IMR-90 (cell line): Measurements from ENCODE around the gene OR2A12.

Experiments
- CEBPB ChIP-seq: IDR thresholded peaks from 2 replicates; pipeline ENCODE4 v1.6.1; 2012; ENCODE audit warnings: low read depth, low read length, improper control_type of control experiment
- CTCF ChIP-seq: conservative IDR thresholded peaks from 2 replicates; pipeline ENCODE4 v1.5.1; 2012; ENCODE audit warnings: mild to moderate bottlenecking, low read depth, low read length, improper control_type of control experiment
- MXI1 ChIP-seq: IDR thresholded peaks from 2 replicates; pipeline ENCODE4 v1.6.1; 2012; ENCODE audit warnings: low read depth, mild to moderate bottlenecking, low read length, moderate library complexity, borderline replicate concordance
- NFE2L2 ChIP-seq: fragments of 150-350 bp; IDR thresholded peaks from 2 replicates; pipeline ENCODE4 v1.6.1; 2016; ENCODE audit warnings: low read depth, mild to moderate bottlenecking, low read length
- POLR2A ChIP-seq: IDR thresholded peaks from 2 replicates; pipeline ENCODE4 v1.6.1; 2012; ENCODE audit warnings: mild to moderate bottlenecking, low read depth, low read length
- RCOR1 ChIP-seq: IDR thresholded peaks from 2 replicates; pipeline ENCODE4 v1.6.1; 2012; ENCODE audit warnings: mild to moderate bottlenecking, low read length, improper control_type of control experiment; ENCODE audit not compliant: insufficient replicate concordance
- SMC3 ChIP-seq: fragments of 150-350 bp; IDR thresholded peaks from 2 replicates; pipeline ENCODE4 v1.6.1; 2016; ENCODE audit warnings: low read depth, mild to moderate bottlenecking, antibody characterized with exemption, low read length, moderate library complexity

GRCh38 chr7:144048648-144049047, 37.4 kb upstream of the OR2A12 start, which contains the start of gene OR2A5:
- TF ChIP-seq CTCF (no peak), SMC3 (no peak), POLR2A (no peak), CEBPB (no peak), MXI1 (no peak), RCOR1 (no peak), NFE2L2 (no peak)
